ENCODE measurements around the gene MSX1. TPM values are rescaled to one million over a fixed set of nuclear protein-coding genes. Genes with fewer than 3 reads are reported as not detected.

Gene MSX1
- total RNA-seq, 1 donor from 2014 or later = not detected

DNA sequence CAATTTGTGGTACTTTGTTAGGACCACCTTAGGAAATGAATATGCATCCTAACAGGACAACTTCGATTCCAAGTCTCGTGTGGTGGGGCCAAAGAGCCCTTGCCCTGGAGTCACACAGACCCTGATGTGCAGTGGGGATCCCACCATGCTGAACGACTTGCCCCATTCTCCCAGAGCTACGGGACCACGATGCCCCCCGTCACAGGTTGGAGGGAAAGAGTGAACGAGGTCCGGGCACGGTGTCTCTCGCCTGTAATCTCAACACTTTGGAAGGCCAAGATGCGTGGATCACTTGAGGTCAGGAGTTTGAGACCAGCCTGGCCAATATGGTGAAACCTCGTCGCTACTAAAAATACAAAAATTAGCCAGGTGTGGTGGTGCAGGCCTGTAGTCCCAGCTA lies 14.4 kb upstream of the MSX1 start:
- peak overlapping the region; percentile 48 for H3K4me3 Mint-ChIP-seq
- Histone ChIP-seq H3K27me3 (peaks cover 100% of the 10 kb centered on the region), H4K20me1 (ENCODE audit: low read depth) (no peaks in the 10 kb centered on the region), H3K79me2 (ENCODE audit: low read depth) (no peaks in the 10 kb centered on the region), H3K9ac (no peak overlapping the region), H3K27ac (no peak overlapping the region), H3K4me3 (no peak overlapping the region), H3K9me3 (ENCODE audit: low read depth) (no peaks in the 10 kb centered on the region), H3K4me2 (no peak overlapping the region), H3K36me3 (no peaks in the 10 kb centered on the region), H3F3A (ENCODE audit: low read depth) (no peaks in the 10 kb centered on the region), H3K4me1 (peaks cover 9% of the 10 kb centered on the region), H2AFZ (replicated peaks) (no peak overlapping the region)
- TF ChIP-seq EZH2phosphoT487 (IDR thresholded peaks at IDR 0.05) (no peak), EZH2 (IDR thresholded peaks at IDR 0.05) (no peak)
- TF ChIP-seq, protein P1, sequence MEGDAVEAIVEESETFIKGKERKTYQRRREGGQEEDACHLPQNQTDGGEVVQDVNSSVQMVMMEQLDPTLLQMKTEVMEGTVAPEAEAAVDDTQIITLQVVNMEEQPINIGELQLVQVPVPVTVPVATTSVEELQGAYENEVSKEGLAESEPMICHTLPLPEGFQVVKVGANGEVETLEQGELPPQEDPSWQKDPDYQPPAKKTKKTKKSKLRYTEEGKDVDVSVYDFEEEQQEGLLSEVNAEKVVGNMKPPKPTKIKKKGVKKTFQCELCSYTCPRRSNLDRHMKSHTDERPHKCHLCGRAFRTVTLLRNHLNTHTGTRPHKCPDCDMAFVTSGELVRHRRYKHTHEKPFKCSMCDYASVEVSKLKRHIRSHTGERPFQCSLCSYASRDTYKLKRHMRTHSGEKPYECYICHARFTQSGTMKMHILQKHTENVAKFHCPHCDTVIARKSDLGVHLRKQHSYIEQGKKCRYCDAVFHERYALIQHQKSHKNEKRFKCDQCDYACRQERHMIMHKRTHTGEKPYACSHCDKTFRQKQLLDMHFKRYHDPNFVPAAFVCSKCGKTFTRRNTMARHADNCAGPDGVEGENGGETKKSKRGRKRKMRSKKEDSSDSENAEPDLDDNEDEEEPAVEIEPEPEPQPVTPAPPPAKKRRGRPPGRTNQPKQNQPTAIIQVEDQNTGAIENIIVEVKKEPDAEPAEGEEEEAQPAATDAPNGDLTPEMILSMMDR (IDR thresholded peaks at IDR 0.05) = no peak
- H3K4me1 Mint-ChIP-seq = peaks cover 48% of the 10 kb centered on the region
- no peaks in the 10 kb centered on the region for H3K36me3 Mint-ChIP-seq
- no peaks in the 10 kb centered on the region for H3K9me3 Mint-ChIP-seq
- H3K27ac Mint-ChIP-seq = no peak overlapping the region
- no peak for DNase-seq (ENCODE audit: low spot score)
- H3K27me3 Mint-ChIP-seq (ENCODE audit: insufficient read depth, low read depth) = peaks cover 46% of the 10 kb centered on the region

DNA sequence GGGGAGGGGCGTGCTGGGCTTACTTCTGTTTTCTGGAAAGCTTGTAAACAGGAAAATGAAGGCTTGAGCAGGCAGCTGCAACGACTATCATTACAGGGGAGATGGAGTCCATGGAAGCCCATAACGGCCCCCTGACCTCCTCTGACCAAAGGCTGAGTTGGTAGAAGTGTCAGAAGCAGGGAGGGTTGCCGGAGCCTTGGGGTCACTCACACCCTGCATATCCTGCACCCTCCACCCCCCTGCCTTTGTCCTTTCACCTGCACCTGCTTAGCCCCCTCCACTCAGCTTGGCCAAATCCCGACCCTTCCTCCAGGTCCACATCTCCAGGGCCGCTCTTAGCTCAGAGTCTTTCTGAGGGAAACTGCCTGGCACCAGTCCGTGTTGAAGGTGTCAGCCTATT lies 12.5 kb upstream of the MSX1 start:
- no peak overlapping the region for H3K4me2 ChIP-seq
- Mint-ChIP-seq H3K4me1 (peaks cover 41% of the 10 kb centered on the region), H3K27ac (no peak overlapping the region), H3K36me3 (no peaks in the 10 kb centered on the region), H3K4me3 (no peak overlapping the region), H3K27me3 (ENCODE audit: insufficient read depth, low read depth) (peaks cover 38% of the 10 kb centered on the region), H3K9me3 (no peaks in the 10 kb centered on the region)
- H3K27me3 ChIP-seq = peaks cover 100% of the 10 kb centered on the region
- H3K9ac ChIP-seq = no peak overlapping the region
- peaks cover 9% of the 10 kb centered on the region for H3K4me1 ChIP-seq
- H3K36me3 ChIP-seq = no peaks in the 10 kb centered on the region
- no peaks in the 10 kb centered on the region for H3K9me3 ChIP-seq (ENCODE audit: low read depth)
- H3K27ac ChIP-seq = no peak overlapping the region
- H4K20me1 ChIP-seq (ENCODE audit: low read depth) = peaks cover 2% of the 10 kb centered on the region
- H3F3A ChIP-seq (ENCODE audit: low read depth) = no peaks in the 10 kb centered on the region
- H3K4me3 ChIP-seq = no peak overlapping the region
- H2AFZ ChIP-seq (replicated peaks) = no peak overlapping the region
- no peak for DNase-seq (ENCODE audit: low spot score)
- no peaks in the 10 kb centered on the region for H3K79me2 ChIP-seq (ENCODE audit: low read depth)
- TF ChIP-seq EZH2 (IDR thresholded peaks at IDR 0.05) = no peak
- no peak for TF ChIP-seq EZH2phosphoT487 (IDR thresholded peaks at IDR 0.05)

DNA sequence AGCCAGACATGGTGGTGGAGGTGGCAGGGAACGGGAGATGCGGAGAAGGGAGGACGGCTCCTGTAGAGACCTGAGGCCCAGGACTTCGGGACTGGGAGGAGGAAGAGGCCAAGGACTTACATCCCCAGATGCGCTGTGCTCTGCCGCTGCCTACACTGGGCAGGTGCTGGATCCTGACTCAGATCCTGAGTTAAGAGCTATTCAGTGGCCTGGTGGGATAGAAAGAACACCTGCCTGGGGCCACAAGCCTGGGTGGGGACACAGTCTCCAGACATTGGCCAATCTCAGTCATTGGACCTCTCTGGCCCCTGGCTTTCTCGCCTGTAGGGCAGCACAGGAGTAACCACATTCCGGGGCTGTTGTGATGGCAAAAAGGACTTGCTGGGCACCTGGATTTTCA lies 10.9 kb upstream of the MSX1 start:
- no peaks in the 10 kb centered on the region for H3K36me3 ChIP-seq
- peaks cover 39% of the 10 kb centered on the region for H3K4me1 Mint-ChIP-seq
- no peak for DNase-seq (ENCODE audit: low spot score)
- peaks cover 37% of the 10 kb centered on the region for H3K27me3 Mint-ChIP-seq (ENCODE audit: insufficient read depth, low read depth)
- H3K9me3 ChIP-seq (ENCODE audit: low read depth) = no peaks in the 10 kb centered on the region
- H3K9ac ChIP-seq = no peak overlapping the region
- TF ChIP-seq EZH2 (IDR thresholded peaks at IDR 0.05) (no peak), EZH2phosphoT487 (IDR thresholded peaks at IDR 0.05) (no peak)
- TF ChIP-seq, protein P1 (IDR thresholded peaks at IDR 0.05) = no peak
- H3K4me1 ChIP-seq = peaks cover 16% of the 10 kb centered on the region
- H3K27ac Mint-ChIP-seq = no peak overlapping the region
- H4K20me1 ChIP-seq (ENCODE audit: low read depth) = peaks cover 17% of the 10 kb centered on the region
- H3K4me3 ChIP-seq = no peak overlapping the region
- H3F3A ChIP-seq (ENCODE audit: low read depth) = peaks cover 14% of the 10 kb centered on the region
- H3K27me3 ChIP-seq = peaks cover 100% of the 10 kb centered on the region
- H3K27ac ChIP-seq = no peak overlapping the region
- no peak overlapping the region for H3K4me2 ChIP-seq
- no peaks in the 10 kb centered on the region for H3K79me2 ChIP-seq (ENCODE audit: low read depth)
- peak overlapping the region; percentile 48 for H3K4me3 Mint-ChIP-seq
- no peaks in the 10 kb centered on the region for H3K9me3 Mint-ChIP-seq
- no peaks in the 10 kb centered on the region for H3K36me3 Mint-ChIP-seq
- no peak overlapping the region for H2AFZ ChIP-seq (replicated peaks)

DNA sequence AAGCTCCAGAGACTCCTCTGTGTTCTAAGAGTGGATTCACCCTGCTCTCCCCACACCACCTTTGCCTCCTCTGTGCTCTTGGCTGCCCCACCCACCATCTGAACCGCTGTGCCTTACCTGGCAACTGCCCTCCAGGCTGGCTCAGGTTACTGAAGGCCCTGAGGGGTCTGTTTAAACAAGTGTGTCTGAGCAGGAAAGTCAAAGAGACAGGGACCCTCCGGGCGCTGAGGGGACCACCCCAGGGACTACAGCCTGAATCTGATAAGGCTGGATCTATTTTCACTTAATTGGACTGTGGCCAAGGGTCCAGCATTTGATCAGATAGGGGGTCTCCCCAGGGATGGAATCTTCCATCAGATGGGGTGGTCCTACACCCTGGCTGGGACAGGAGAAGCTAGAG lies 10.4 kb upstream of the MSX1 start:
- H3K79me2 ChIP-seq (ENCODE audit: low read depth) = no peaks in the 10 kb centered on the region
- no peaks in the 10 kb centered on the region for H3K36me3 ChIP-seq
- H4K20me1 ChIP-seq (ENCODE audit: low read depth) = peaks cover 22% of the 10 kb centered on the region
- H3K9me3 Mint-ChIP-seq = no peaks in the 10 kb centered on the region
- H3K27me3 Mint-ChIP-seq (ENCODE audit: insufficient read depth, low read depth) = peaks cover 31% of the 10 kb centered on the region
- H3F3A ChIP-seq (ENCODE audit: low read depth) = peaks cover 16% of the 10 kb centered on the region
- H3K9ac ChIP-seq = no peak overlapping the region
- H3K27ac Mint-ChIP-seq = no peak overlapping the region
- peaks cover 100% of the 10 kb centered on the region for H3K27me3 ChIP-seq
- H3K27ac ChIP-seq = no peak overlapping the region
- DNase-seq (ENCODE audit: low spot score) = no peak
- H3K9me3 ChIP-seq (ENCODE audit: low read depth) = no peaks in the 10 kb centered on the region
- no peak overlapping the region for H3K4me3 Mint-ChIP-seq
- no peak overlapping the region for H3K4me3 ChIP-seq
- TF ChIP-seq, protein P1 (IDR thresholded peaks at IDR 0.05) = no peak
- no peak for TF ChIP-seq EZH2phosphoT487 (IDR thresholded peaks at IDR 0.05)
- no peak for TF ChIP-seq EZH2 (IDR thresholded peaks at IDR 0.05)
- no peak overlapping the region for H2AFZ ChIP-seq (replicated peaks)
- H3K4me1 Mint-ChIP-seq = peaks cover 35% of the 10 kb centered on the region
- no peaks in the 10 kb centered on the region for H3K36me3 Mint-ChIP-seq
- H3K4me1 ChIP-seq = peaks cover 12% of the 10 kb centered on the region
- H3K4me2 ChIP-seq = no peak overlapping the region

Measured in neural progenitor cell (in vitro differentiated cells).